CD4-positive, alpha-beta memory T cell (primary cell): ENCODE measurements around the gene MOCS1. TPM values are rescaled to one million over a fixed set of nuclear protein-coding genes. Genes with fewer than 3 reads are reported as not detected.

Experiments used
- CTCF ChIA-PET: fragments of 350-600 bp; sonication (Branson Sonifier 250); formaldehyde crosslinking; loops from one replicate; lab custom pipeline; 2021; ENCODE audit warnings: inconsistent platforms; ENCODE audit not compliant: partially characterized antibody; lab: Charles Lee
- POLR2A ChIA-PET: fragments of 350-600 bp; sonication (Branson Sonifier 250); formaldehyde crosslinking; loops from one replicate; lab custom pipeline; 2021; ENCODE audit not compliant: partially characterized antibody; lab: Charles Lee
- DNase-seq, 5 donors: peaks; one replicate each; pipeline versions ENCODE4 v3.0.0 to v3.0.0-alpha.2; 2020 to 2022; ENCODE audit warnings: mixed read lengths in 1 of 5
- H3K27ac ChIP-seq: one replicate; pipeline ENCODE4 v1.7.0; 2013; ENCODE audit warnings: low read depth, low read length
- H3K27me3 ChIP-seq: 2 replicates; pipeline ENCODE4 v1.7.0; 2013; ENCODE audit warnings: mild to moderate bottlenecking, low read length, moderate library complexity; ENCODE audit not compliant: insufficient read depth
- H3K36me3 ChIP-seq: 2 replicates; pipeline ENCODE4 v1.7.0; 2013; ENCODE audit warnings: mild to moderate bottlenecking, low read length, moderate library complexity; ENCODE audit not compliant: insufficient read depth
- H3K4me1 ChIP-seq: 2 replicates; pipeline ENCODE4 v1.7.0; 2013; ENCODE audit warnings: mild to moderate bottlenecking, low read length, moderate library complexity; ENCODE audit not compliant: insufficient read depth
- H3K4me3 ChIP-seq, 2 donors: one replicate each; pipeline ENCODE4 v1.7.0; 2013; ENCODE audit warnings: low read length in 2 of 2, mild to moderate bottlenecking in 1 of 2
- H3K9me3 ChIP-seq, 2 donors: one replicate each; pipeline ENCODE4 v1.7.0; 2013; ENCODE audit warnings: low read length in 2 of 2, control low read depth in 1 of 2; ENCODE audit not compliant: control insufficient read depth in 1 of 2
- H3K27ac Mint-ChIP-seq, 7 donors: one replicate each; pipeline ENCODE4 v1.8.0; 2020 to 2021; ENCODE audit warnings: mixed read lengths in 7 of 7, mild to moderate bottlenecking in 6 of 7, inconsistent platforms in 3 of 7, moderate library complexity in 3 of 7
- H3K27me3 Mint-ChIP-seq, 2 donors: one replicate each; pipeline ENCODE4 v1.8.0; 2020 to 2021; ENCODE audit warnings: mixed read lengths in 2 of 2
- H3K36me3 Mint-ChIP-seq, 2 donors: one replicate each; pipeline ENCODE4 v1.8.0; 2020 to 2021; ENCODE audit warnings: mixed read lengths in 2 of 2, inconsistent platforms in 1 of 2, mild to moderate bottlenecking in 1 of 2
- H3K4me1 Mint-ChIP-seq, 4 donors: one replicate each; pipeline ENCODE4 v1.8.0; 2020 to 2021; ENCODE audit warnings: mixed read lengths in 4 of 4, mild to moderate bottlenecking in 1 of 4
- H3K4me3 Mint-ChIP-seq, 8 donors: one replicate each; pipeline ENCODE4 v1.8.0; 2020 to 2021; ENCODE audit warnings: mixed read lengths in 8 of 8, mild to moderate bottlenecking in 7 of 8, moderate library complexity in 6 of 8, inconsistent platforms in 3 of 8
- H3K9me3 Mint-ChIP-seq, 8 donors: one replicate each; pipeline ENCODE4 v1.8.0; 2020 to 2021; ENCODE audit warnings: mixed read lengths in 8 of 8, mild to moderate bottlenecking in 5 of 8, inconsistent platforms in 3 of 8, moderate library complexity in 1 of 8
- intact Hi-C: fragments of 100-400 bp; cut with micrococcal nuclease; formaldehyde crosslinking; loops from one replicate; pipeline ENCODE4 v1.15.1; 2023
- polyA plus RNA-seq, 2 donors: library from polyadenylated mRNA; unstranded; fragments of 300-500 nt; fragmentation: Illumina TruSeq; gene quantifications; one replicate each; pipeline ENCODE4 v1.2.3, GENCODE V29; 2021
- total RNA-seq, 2 experiments: library from RNA; stranded (reverse); gene quantifications; one replicate each; pipeline ENCODE4 v1.2.3, GENCODE V29; 2021

The MOCS1 gene
- total and polyA plus RNA-seq, 4 experiments from 2014 or later = 0.11 to 0.80 (median 0.36) TPM

DNA sequence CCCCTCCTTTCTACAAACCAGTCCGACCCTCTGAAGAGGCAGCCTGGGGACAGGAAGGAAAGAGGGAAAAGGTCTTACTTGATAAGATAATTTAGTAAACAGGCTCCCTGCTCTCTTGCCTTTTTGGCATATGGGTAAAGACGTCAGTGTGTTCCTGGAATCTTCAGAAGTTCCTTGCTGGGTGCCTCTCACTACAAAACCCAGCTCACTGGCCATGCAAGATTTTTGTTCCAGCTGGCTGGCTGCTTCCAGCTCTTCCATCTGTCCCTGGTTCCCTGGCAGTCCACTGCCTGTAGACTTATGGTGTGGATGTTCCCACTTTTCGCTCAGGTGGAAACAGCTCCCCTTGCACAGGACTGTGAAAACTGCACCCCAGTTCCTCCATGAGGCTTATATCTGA, 57.4 kb downstream of the MOCS1 start:
- peaks cover 2% of the 10 kb centered on the region in 2 donors for H3K27me3 Mint-ChIP-seq
- no peaks in the 10 kb centered on the region for H3K4me1 ChIP-seq
- H3K4me1 Mint-ChIP-seq = no peaks in the 10 kb centered on the region
- H3K9me3 ChIP-seq = no peaks in the 10 kb centered on the region
- no peaks in the 10 kb centered on the region for H3K27me3 ChIP-seq
- no peak overlapping the region for H3K4me3 Mint-ChIP-seq
- H3K36me3 Mint-ChIP-seq = no peaks in the 10 kb centered on the region
- no peaks in the 10 kb centered on the region for H3K36me3 ChIP-seq
- H3K9me3 Mint-ChIP-seq = peaks cover 0 to 5% (median 0%) of the 10 kb centered on the region in 8 donors
- no peak overlapping the region for H3K27ac Mint-ChIP-seq
- intact Hi-C loops = no loop called here
- ChIA-PET POLR2A (no interaction called here), CTCF (interaction anchor here (3.6 kb wide), 1 partner anchor 11 kb away, joined by 23 read pairs; no protein-coding TSS in a partner anchor)
- H3K27ac ChIP-seq = no peak overlapping the region
- no peak overlapping the region for H3K4me3 ChIP-seq
- DNase-seq = no peak

DNA sequence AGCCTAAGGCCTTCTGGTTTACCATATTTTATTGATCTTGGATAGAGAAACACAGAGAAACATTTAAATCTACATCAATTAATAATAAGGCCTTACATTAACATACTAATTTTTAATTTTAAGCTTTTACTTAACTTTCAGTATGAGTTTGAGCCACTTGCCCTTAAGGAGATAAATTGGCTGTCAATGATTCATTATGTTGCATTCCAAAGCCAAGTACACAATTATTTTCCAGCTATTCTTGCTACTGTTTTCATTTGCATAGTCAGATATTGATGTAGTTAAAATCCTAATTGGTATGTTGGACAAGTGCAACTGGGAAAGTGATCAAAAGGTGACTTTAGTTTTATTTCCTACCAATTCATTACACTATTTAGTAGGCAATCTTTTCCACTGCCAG, 58.2 kb downstream of the MOCS1 start:
- Mint-ChIP-seq H3K27me3 (peaks cover 2% of the 10 kb centered on the region in 2 donors), H3K4me3 (no peak overlapping the region), H3K27ac (no peak overlapping the region), H3K36me3 (no peaks in the 10 kb centered on the region), H3K4me1 (no peaks in the 10 kb centered on the region), H3K9me3 (peaks cover 0 to 5% (median 0%) of the 10 kb centered on the region in 8 donors)
- Histone ChIP-seq H3K4me3 (no peak overlapping the region), H3K27ac (no peak overlapping the region), H3K36me3 (no peaks in the 10 kb centered on the region), H3K27me3 (no peaks in the 10 kb centered on the region), H3K9me3 (no peaks in the 10 kb centered on the region), H3K4me1 (no peaks in the 10 kb centered on the region)
- ChIA-PET POLR2A (no interaction called here), CTCF (interaction anchor here (3.6 kb wide), 1 partner anchor 10 kb away, joined by 23 read pairs; no protein-coding TSS in a partner anchor)
- DNase-seq = no peak
- intact Hi-C loops = no loop called here

DNA sequence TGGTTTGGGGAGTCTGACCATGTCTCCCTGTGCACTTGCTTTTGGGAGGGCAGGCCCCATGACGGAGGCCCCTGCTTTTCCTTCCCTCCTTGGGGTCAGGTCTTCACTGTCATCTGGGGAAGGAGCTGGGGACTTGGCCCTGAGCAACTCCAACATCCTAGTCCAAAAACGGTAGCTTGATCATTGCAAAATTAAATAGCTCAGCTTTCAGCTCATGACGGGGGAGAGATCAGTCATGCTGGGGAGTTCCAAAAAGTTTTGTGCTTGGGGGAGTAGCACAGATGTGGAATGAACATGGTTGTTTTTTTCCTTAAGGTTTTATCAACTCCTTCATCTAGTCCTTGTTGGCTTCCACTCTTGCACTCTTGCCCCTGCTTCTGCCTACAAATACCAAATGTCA, 60.8 kb downstream of the MOCS1 start:
- Mint-ChIP-seq H3K4me1 (no peaks in the 10 kb centered on the region), H3K36me3 (no peaks in the 10 kb centered on the region), H3K9me3 (peaks cover 0 to 5% (median 0%) of the 10 kb centered on the region in 8 donors), H3K27me3 (peaks cover 2% of the 10 kb centered on the region in 2 donors), H3K4me3 (no peak overlapping the region), H3K27ac (no peak overlapping the region)
- intact Hi-C loops = no loop called here
- no peaks in the 10 kb centered on the region for H3K36me3 ChIP-seq
- H3K27me3 ChIP-seq = no peaks in the 10 kb centered on the region
- DNase-seq = no peak
- ChIA-PET POLR2A (no interaction called here), CTCF (interaction anchor here (3.6 kb wide), 1 partner anchor 8 kb away, joined by 23 read pairs; no protein-coding TSS in a partner anchor)
- no peak overlapping the region for H3K27ac ChIP-seq
- no peak overlapping the region for H3K4me3 ChIP-seq
- H3K9me3 ChIP-seq = no peaks in the 10 kb centered on the region
- no peaks in the 10 kb centered on the region for H3K4me1 ChIP-seq

DNA sequence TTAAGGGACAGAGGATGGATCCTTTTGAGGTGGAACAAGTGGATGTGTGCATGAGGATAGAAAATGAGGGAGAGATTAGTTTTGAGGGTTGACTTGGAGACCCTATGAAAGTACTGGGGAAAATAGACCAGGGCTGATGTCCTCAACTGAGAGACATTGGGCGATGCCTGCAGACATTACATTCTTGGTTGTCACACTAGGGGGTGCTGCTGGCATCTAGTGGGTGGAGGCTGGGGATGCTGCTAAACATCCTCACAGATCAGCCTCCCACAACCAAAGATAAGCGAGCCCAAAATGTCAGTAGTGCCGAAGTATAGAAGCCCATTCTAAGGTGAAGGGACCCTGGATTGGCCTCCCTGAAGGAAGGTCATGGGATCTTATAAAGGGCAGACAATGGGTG, 63.3 kb downstream of the MOCS1 start:
- H3K4me1 Mint-ChIP-seq = no peaks in the 10 kb centered on the region
- H3K9me3 ChIP-seq = no peaks in the 10 kb centered on the region
- no peak overlapping the region for H3K27ac Mint-ChIP-seq
- H3K27ac ChIP-seq = no peak overlapping the region
- H3K4me3 Mint-ChIP-seq = no peak overlapping the region
- H3K4me3 ChIP-seq = no peak overlapping the region
- intact Hi-C loops = no loop called here
- no peaks in the 10 kb centered on the region for H3K4me1 ChIP-seq
- no peak for DNase-seq
- no peaks in the 10 kb centered on the region for H3K36me3 ChIP-seq
- no peaks in the 10 kb centered on the region for H3K27me3 ChIP-seq
- POLR2A ChIA-PET = no interaction called here
- no peaks in the 10 kb centered on the region for H3K36me3 Mint-ChIP-seq
- peaks cover 1 to 2% of the 10 kb centered on the region in 2 donors for H3K27me3 Mint-ChIP-seq
- H3K9me3 Mint-ChIP-seq = no peaks in the 10 kb centered on the region
- CTCF ChIA-PET = no interaction called here

DNA sequence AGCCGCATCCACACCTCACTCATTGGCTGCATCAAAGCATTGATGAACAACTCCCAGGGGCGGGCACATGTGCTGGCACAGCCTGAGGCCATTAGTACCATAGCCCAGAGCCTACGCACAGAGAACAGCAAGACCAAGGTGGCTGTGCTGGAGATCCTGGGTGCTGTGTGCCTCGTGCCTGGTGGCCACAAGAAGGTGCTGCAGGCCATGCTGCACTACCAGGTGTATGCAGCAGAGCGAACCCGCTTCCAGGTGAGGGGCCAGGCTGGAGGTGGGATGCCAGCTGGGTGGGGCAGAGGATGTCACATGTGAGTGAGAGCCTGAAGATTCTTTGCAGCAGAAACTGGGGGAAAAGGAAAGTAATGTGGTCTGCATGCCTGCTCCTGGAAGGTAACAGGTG, 66.7 kb downstream of the MOCS1 start:
- Histone ChIP-seq H3K27ac (no peak overlapping the region), H3K27me3 (no peaks in the 10 kb centered on the region), H3K36me3 (no peaks in the 10 kb centered on the region), H3K4me3 (no peak overlapping the region), H3K9me3 (no peaks in the 10 kb centered on the region), H3K4me1 (no peaks in the 10 kb centered on the region)
- H3K4me3 Mint-ChIP-seq = no peak overlapping the region
- no peak overlapping the region for H3K27ac Mint-ChIP-seq
- peaks cover 0 to 2% (median 0%) of the 10 kb centered on the region in 8 donors for H3K9me3 Mint-ChIP-seq
- no peaks in the 10 kb centered on the region for H3K4me1 Mint-ChIP-seq
- ChIA-PET CTCF (interaction anchor here (3.2 to 3.3 kb wide), 2 partner anchors 8 to 18 kb away, joined by 14 to 23 read pairs; no protein-coding TSS in a partner anchor), POLR2A (no interaction called here)
- H3K36me3 Mint-ChIP-seq = no peaks in the 10 kb centered on the region
- peaks cover 3 to 6% of the 10 kb centered on the region in 2 donors for H3K27me3 Mint-ChIP-seq
- DNase-seq = no peak
- intact Hi-C loops = no loop called here

DNA sequence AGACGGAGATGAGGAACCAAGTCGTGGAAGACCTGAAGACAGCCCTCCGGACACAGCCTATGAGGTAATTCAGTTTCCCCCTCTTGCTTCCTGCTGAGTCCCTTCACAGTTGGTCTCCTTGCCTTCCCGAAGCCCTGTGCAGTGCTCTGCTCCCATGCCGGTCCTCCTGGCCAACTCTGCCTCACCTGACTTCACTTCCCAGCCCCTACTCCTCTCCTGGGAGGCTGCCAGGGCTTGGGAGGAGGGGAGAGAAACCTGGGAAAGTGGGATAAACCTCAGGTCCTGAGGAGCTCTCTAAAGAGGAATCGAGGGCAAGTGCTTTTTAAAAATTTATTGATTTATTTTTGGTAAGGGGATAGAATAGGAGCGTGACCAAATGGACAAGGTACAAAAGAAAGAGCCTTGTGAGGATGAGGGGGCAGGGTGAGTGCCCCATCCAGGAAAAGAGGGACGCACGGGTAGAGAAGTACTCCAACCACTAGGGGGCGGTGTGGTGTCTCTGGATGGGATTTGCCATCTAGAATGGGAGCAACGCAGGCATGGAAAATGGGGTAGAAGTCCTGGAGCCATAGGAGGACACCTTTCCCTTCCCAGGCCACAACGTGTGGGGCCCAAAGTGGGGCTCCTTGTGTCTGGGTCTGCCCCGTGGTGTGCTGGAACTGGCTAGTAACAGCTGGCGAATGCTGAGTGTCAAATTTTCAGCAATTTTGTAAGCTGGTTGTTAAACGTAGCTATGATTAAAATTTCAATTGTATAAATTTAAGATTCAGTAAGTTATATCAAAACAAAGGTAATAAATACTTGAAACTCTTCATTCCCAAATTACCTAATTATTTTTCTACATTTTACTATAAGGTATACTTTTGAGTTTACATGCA, 69.0 kb downstream of the MOCS1 start:
- Histone ChIP-seq H3K27me3 (no peaks in the 10 kb centered on the region), H3K27ac (no peak overlapping the region), H3K4me1 (no peaks in the 10 kb centered on the region), H3K36me3 (no peaks in the 10 kb centered on the region), H3K4me3 (no peak overlapping the region), H3K9me3 (no peaks in the 10 kb centered on the region)
- DNase-seq = peak in 4 of 5 donors; percentile 3 to 11 (median 6)
- CTCF ChIA-PET = interaction anchor here (0.6 to 3.3 kb wide), 11 partner anchors 8 to 1204 kb away, joined by 3 to 23 read pairs (median 4); no protein-coding TSS in a partner anchor
- no peak overlapping the region for H3K27ac Mint-ChIP-seq
- POLR2A ChIA-PET = no interaction called here
- H3K4me3 Mint-ChIP-seq = no peak overlapping the region
- peaks cover 8 to 9% of the 10 kb centered on the region in 2 donors for H3K27me3 Mint-ChIP-seq
- no peaks in the 10 kb centered on the region for H3K36me3 Mint-ChIP-seq
- intact Hi-C loops = no loop called here
- H3K4me1 Mint-ChIP-seq = no peaks in the 10 kb centered on the region
- H3K9me3 Mint-ChIP-seq = peaks cover 0 to 2% (median 0%) of the 10 kb centered on the region in 8 donors

DNA sequence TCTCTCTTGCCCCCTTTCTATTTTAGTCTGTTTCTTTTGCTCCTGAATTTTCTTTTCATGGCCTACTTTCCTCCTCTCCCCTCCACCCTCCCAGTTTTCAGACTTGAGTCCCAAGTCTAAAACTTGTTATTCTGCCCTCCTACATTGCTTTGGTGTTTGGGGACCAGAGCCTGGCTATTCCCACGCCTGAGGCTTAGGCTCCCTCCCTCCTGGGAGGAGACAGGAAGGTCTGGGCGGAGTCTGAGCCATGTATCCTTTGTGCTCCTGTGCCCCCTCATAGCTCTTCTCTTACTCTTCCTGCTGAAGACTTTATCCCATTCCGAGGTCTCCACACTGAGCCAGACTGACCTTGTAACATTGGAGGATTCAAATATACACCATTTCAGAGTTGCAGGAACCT, 72.6 kb downstream of the MOCS1 start:
- Mint-ChIP-seq H3K4me1 (no peaks in the 10 kb centered on the region), H3K4me3 (no peak overlapping the region), H3K27ac (no peak overlapping the region), H3K36me3 (no peaks in the 10 kb centered on the region), H3K9me3 (peaks cover 0 to 2% (median 0%) of the 10 kb centered on the region in 8 donors), H3K27me3 (peaks cover 11 to 12% of the 10 kb centered on the region in 2 donors)
- DNase-seq = no peak
- Histone ChIP-seq H3K9me3 (no peaks in the 10 kb centered on the region), H3K4me3 (no peak overlapping the region), H3K36me3 (no peaks in the 10 kb centered on the region), H3K27me3 (no peaks in the 10 kb centered on the region), H3K4me1 (no peaks in the 10 kb centered on the region), H3K27ac (no peak overlapping the region)
- intact Hi-C loops = no loop called here
- ChIA-PET CTCF (no interaction called here), POLR2A (no interaction called here)
